ENCODE results near the gene TMEM273.

The TMEM273 gene

DNA sequence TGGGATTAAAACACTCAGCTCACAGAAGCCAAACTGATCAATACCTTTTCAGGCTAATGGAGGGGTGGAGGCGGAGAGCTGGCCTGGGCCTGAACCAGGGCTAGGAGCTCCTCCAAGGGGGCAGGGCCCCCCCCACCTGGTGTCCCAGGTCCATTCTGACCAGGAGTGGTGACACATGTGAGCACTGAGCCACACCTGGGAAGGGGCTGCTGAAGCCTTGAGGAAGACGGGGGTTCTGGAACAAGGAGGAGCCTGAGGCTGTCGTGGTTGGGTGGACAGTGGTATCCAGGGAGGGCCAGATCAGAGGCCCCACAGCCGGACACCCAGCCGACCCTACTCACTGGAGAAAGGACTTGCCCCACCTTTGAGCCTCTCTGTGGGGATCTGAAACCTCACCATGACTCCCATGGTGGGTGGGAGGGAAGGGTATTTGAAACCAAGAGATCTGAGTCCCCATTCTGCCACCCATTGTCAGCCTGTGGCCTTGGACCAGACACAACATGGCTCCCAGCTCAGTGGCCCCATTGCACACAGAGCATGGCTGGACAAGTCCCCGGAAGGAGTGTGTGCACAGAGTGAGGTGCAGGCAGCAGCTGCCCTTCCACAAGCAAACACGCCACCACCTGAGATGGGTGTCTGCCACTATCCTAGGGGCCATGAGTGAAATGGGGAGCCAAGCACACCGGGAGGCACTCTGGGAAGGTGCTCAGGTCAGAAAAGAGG is 12.4 kb downstream of the TMEM273 start:
- DNase-seq (ENCODE audit: low spot score): no peak

DNA sequence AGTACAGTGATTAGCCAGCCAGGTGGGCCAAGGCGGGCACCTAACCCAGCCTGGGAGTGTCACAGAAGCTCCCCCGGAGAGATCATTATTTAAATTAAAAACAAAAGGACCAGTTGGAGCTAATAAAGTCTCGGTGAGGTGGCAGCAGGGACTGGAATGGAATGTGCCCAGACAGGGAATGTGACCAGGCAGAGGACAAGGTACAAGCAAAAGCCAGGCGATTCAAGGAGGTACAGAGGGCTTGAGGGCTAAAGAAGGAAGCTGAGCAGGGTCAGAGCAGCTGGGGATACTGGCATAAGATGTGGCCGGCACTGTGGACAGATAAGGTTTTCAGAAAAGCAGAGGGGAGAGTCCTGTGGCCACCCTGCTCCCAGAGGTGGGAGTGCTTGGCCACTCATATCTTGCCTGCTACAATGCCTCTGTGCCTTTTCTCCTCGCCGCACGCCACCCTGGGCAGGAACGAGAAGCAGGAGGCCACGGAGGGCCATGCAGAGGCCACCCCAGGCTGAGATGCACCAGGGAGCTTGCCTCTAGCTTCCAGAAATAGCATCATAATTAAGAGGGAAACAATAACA is 13.2 kb downstream of the TMEM273 start:
- DNase-seq (ENCODE audit: low spot score): no peak

DNA sequence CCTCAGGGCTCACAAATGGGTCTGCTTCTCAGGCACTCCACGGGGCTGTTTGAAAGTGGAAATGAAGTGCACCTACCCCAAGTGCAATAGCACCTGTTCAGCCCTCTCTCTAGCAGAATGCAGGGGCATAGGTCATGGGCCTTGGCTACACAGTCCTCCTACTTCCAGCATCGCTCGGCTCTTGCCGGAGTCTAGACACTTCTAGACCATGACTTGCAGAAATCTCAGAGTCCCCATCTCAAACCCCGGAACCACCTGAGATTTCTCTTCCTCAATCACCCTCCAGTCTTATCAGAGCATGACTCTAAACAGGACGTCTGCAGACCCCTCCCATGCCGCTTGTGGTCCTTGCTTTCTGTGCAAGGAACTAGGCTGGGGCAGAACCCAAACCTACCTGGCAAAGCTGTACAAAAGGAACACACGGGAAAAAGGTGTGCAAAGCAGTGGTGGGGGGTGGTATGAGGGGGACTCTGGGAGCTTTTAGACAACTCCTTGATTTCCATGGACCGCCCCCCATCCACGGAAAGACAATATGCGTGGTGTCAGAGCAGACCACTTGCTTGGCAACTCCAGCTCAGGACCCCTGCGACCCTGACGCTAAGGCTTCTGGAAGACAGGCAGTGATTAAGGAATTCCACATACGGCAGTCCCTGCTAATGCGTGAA is 13.8 kb downstream of the TMEM273 start:
- DNase-seq (ENCODE audit: low spot score): no peak

DNA sequence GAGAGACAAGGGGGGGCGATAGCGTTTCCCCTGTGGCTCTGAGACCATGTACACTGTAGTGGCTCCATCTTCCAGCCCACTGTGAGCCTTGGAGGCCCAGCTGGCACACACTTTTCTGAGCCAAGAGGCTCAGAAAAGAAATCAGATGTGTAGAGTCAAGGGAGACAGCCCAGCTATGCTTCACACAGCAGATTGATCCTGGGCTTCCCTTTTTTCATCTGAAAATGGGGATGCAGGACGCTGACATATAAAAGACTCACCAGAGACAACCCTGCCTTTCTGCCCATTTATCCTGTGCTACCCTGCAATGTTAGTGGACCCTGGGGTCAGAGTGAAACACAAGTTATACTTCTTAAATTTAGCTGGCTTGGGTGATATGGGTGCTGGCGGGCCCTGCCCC is 14.3 kb downstream of the TMEM273 start:
- no peak for DNase-seq (ENCODE audit: low spot score)

DNA sequence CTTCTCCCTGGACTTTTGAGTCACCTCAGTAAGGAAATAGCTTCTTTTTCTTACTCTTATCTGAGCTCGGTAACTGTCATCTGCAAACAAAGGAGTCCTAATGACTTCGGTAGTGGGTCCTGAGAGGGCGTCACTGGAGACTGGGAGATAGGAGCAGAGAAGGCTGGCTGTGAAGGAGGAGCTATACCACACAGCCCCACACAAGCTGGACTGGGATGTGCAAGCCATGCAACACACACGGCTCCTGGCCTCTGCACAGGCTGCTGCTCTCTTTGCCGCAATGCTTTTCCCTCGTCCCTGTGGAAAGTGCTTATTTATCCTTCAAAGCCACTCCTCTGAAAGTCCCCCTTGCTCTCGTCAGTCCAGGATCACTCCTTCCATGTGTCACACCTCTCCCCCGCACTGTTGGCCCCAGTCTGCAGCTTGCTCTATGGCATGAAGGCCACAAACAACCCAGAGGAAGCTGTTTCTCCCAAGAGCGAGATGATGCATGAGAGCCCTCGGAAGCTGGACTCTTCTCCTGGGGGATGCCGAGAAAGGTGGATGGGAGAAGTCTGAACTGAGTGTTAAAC is 14.9 kb downstream of the TMEM273 start:
- no peak for DNase-seq (ENCODE audit: low spot score)

- DNase-seq (ENCODE audit: low spot score): no peak
Observed at GRCh38 chr10:49172777-49173132, 15.4 kb downstream of the TMEM273 start.

- DNase-seq (ENCODE audit: low spot score): no peak
Observed at GRCh38 chr10:49172061-49172776, 16.0 kb downstream of the TMEM273 start.

- DNase-seq (ENCODE audit: low spot score): no peak
Observed at GRCh38 chr10:49171326-49172060, 16.7 kb downstream of the TMEM273 start.

DNA sequence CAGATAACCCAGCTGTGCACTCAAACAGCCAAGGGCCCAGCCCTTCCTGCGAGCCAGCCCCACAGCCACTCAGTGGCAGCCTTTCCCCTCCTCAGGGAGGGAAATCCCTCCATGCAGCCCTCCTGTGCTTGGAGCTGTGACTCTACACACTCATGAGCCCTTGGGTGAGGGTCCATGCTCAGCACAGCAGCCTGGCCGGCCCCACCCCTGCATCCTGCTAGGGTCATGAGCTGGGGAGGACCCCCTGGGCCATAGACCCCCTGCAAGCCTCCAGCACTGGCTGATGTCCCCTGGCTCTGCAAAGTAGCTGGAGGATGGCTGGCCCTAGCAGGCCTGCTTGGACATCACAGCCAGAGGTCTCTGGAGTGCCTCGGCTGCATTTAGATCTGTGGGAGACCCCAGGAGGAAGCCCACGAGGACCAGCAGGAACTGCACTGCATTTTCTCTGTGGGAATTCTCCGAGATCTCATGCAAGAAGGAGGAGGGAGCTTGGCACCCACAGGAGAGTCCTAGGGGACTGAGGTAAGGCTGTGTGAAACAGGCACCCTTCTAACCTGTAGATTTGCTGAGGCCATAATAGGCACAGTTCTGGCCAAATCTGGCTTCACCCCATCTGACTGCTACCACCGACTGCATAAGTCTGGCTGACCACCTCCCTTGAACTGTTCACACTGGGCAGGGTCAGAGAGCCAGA is 17.4 kb downstream of the TMEM273 start:
- no peak for DNase-seq (ENCODE audit: low spot score)

- DNase-seq (ENCODE audit: low spot score): no peak
Observed at GRCh38 chr10:49169776-49170175, 18.4 kb downstream of the TMEM273 start.

- DNase-seq (ENCODE audit: low spot score): no peak
Observed at GRCh38 chr10:49168831-49169500, 19.2 kb downstream of the TMEM273 start.

GRCh38 chr10:49168171-49168540 is 20.0 kb downstream of the TMEM273 start:
- no peak for DNase-seq (ENCODE audit: low spot score)

DNA sequence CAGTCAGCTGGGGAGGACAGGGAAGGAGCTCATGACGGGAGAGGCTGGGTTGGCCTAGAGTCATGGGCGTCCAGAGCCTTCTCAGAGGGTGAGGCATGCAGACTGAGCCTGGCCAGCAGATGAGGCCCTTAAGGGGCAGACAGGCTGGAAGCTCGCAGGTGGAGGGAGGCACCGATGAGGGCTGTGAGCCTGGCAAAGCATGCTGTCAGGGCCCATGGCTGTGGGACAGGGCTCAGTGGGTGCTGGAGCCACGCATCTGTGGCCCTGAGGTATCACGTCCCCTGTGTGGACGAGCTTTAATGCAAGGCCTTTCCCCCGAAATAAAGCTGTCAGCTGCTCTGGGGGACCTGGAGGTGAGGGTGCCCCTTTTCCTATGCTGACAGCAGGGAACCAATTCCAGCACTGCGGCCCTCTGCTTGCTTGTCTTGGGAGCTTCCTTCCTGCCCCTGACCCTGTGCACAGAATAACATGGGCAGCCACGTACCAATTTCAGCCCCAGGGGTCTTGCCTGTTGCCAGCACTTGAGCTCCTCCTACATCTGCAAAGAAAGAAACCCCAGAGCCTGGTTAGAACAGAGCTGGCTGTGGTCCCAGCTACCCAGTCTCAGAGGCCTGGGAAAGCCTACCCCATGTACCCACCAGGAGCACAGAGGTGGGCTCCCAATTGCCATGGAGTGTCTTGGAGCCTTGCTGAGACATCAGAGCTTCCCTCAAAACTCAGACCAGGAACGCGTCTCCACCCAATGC is 20.6 kb downstream of the TMEM273 start:
- DNase-seq (ENCODE audit: low spot score): no peak

DNA sequence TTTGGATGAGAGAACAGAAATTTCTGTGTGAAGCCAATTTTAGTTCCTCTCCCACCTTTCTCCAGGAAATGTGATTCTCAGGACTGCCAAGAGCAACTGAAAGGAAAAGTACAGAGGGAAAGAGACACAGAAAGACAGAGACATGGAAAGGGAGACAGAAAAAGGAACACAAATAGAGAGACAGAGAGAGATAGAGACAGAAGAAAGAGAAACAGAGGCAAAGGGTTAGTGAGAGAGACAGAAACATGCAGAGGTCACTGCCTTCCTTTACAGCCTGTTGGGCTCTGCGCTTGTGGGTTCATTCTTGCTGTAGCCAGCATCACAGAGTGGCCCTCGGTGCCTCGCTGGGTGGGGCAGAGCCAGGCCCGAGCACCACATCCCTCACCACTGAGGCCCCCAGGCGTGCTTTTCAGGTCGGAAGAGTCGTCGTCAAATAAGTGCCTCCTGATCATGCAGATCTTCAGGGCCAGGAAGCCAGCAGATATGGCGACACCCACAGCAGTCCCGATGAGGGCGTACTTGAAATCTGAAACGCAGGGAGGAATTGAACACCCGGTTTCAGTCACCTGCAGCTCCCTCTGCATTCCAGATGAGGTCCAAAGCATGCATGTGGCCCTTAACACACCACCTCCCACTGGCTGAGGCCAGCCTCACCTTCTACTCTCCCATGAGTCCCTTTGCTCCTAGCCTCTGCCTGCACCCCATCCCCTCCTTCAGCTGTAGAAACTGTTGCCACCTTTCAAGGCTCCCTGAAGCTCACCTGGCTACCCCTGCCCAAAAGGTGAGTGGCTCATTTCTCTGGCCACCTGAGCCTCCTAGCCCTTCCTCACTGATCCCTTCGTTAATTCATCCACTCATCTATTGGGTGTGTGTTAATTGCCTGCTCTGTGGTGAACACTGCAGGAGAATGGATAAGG is 21.4 kb downstream of the TMEM273 start:
- DNase-seq (ENCODE audit: low spot score): no peak

DNA sequence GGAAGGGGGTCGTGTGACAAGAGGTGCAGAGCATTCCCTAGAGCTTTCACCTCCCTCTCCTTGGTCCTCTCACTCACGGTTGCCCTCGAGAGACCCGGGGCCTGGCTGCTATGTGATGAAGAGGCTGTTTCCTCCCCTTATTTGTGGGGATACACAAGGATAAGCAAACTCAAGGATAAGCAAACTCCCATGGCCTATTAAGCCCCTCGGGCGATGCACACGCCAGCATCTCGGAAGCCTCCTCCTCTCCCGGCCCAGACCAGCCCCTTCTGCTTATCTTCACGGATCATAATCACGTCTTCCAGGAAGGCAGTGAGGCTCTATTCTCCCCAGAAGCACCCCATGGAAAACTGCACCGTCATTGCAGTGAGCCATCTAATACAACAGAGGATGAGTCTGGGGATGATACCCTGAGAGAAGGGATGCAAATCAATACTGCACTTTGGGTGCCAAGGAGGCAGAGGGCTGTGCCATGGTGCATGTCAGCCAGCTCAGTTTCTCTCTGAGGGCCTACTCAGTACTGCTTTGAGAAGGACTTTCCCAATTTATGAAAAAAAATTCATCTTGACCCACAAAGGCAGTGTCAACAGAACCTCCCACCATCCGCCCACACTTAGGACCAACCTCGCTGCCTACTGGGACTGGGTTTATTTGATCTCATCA is 22.2 kb downstream of the TMEM273 start:
- no peak for DNase-seq (ENCODE audit: low spot score)

- DNase-seq (ENCODE audit: low spot score): no peak
Observed at GRCh38 chr10:49165259-49165658, 22.9 kb downstream of the TMEM273 start.

- DNase-seq (ENCODE audit: low spot score): peak; percentile 70
Observed at GRCh38 chr10:49164559-49165188, 23.5 kb downstream of the TMEM273 start.

GRCh38 chr10:49163741-49164140 is 24.4 kb downstream of the TMEM273 start:
- DNase-seq (ENCODE audit: low spot score): no peak
